HepG2 (cell line): ENCODE measurements around the gene ITPRIPL1. TPM values are rescaled to one million over a fixed set of nuclear protein-coding genes. Genes with fewer than 3 reads are reported as not detected.

Source experiments
- ATAD3A ChIP-seq: sonication (generic); formaldehyde crosslinking; IDR thresholded peaks from 2 replicates; pipeline ENCODE4 v1.4.0; 2020; ENCODE audit warnings: missing genetic modification reagents
- FOSL2 ChIP-seq: sonication (generic); formaldehyde crosslinking; IDR thresholded peaks from 2 replicates; pipeline ENCODE4 v1.4.0; 2020; ENCODE audit warnings: missing genetic modification reagents
- HOXA7 ChIP-seq: sonication (generic); formaldehyde crosslinking; IDR thresholded peaks from 2 replicates; pipeline ENCODE4 v1.8.1; 2022; ENCODE audit warnings: mild to moderate bottlenecking, missing genetic modification reagents, moderate library complexity
- KAT8 ChIP-seq: IDR thresholded peaks from 2 replicates; pipeline ENCODE4 v1.6.1; 2016; ENCODE audit warnings: missing genetic modification reagents, missing compliant biosample characterization
- PRPF4 ChIP-seq: fragments of 200-400 bp; formaldehyde crosslinking; IDR thresholded peaks from 2 replicates; pipeline ENCODE4 v1.6.1; 2016; ENCODE audit warnings: low read length, low read depth; ENCODE audit not compliant: poor library complexity, severe bottlenecking
- polyA plus RNA-seq, 8 experiments: library from polyadenylated mRNA; depleted of rRNA in 3 of 8; stranded (reverse) in 7 of 8; unstranded in 1 of 8; fragments of >200 nt; fragmentation: Illumina TruSeq in 4 of 8; extraction: Trizol in 4 of 8; gene quantifications; 2 replicates each; pipeline versions ENCODE4 v1.2.1 to v1.2.3, GENCODE V29; 2011 to 2016; ENCODE audit warnings: low read depth in 4 of 8, missing spikeins in 1 of 8, mixed read lengths in 1 of 8; ENCODE audit not compliant: insufficient read depth in 1 of 8
- total RNA-seq, 5 experiments: library from RNA; depleted of rRNA; stranded (reverse); fragments of >200 nt; fragmentation: Illumina TruSeq; extraction: Trizol; gene quantifications; 2 replicates each; pipeline ENCODE4 v1.2.3, GENCODE V29; 2016; ENCODE audit warnings: low read depth in 1 of 5
- TF ChIP-seq, protein P1 (sequence below): sonication (generic); formaldehyde crosslinking; IDR thresholded peaks from 2 replicates; pipeline ENCODE4 v1.4.0; 2020; ENCODE audit warnings: mild to moderate bottlenecking, missing genetic modification reagents
- TF ChIP-seq, protein P2 (sequence below): fragments of 450-650 bp; IDR thresholded peaks from 2 replicates; pipeline ENCODE4 v1.6.1; 2017
- TF ChIP-seq, protein P3 (sequence below): sonication (generic); formaldehyde crosslinking; conservative IDR thresholded peaks from 2 replicates; pipeline ENCODE4 v1.4.0; 2020; ENCODE audit warnings: missing genetic modification reagents
- TF ChIP-seq, protein P4 (sequence below): sonication (generic); formaldehyde crosslinking; IDR thresholded peaks from 2 replicates; pipeline ENCODE4 v1.5.0; 2020; ENCODE audit warnings: mild to moderate bottlenecking, missing genetic modification reagents, borderline replicate concordance
- TF ChIP-seq, protein P5 (sequence below): sonication (generic); formaldehyde crosslinking; IDR thresholded peaks from 2 replicates; pipeline ENCODE4 v1.8.1; 2023; ENCODE audit warnings: missing genetic modification reagents, mild to moderate bottlenecking, borderline replicate concordance
- TF ChIP-seq, protein P6 (sequence below): sonication (generic); formaldehyde crosslinking; IDR thresholded peaks from 2 replicates; pipeline ENCODE4 v1.5.0; 2020; ENCODE audit warnings: mild to moderate bottlenecking, missing genetic modification reagents

ITPRIPL1 gene
- total and polyA plus RNA-seq, 2 of the 13 experiments (the other 11 are each of a cell fraction or from before 2014, with no cell fraction given): 4.3 to 11.7 TPM

DNA sequence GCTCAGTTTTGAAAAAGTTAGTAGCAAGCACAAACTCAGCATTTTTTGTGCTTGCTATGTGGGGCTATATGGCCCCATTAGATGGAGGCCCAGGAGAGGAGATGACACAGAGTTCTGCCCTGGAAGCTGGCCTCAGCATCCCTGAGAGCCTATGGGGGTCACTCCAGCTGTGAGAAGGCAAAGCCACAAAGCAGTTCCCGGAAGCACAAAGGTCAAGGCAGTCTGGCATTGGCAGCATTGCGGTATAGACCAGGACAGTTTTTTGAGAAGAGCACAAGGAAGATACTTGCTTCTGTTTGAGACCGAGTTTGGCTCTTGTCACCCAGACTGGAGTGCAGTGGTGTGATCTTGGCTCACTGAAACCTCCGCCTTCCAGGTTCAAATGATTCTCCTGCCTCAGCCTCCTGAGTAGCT lies 7.5 kb upstream of the ITPRIPL1 start (continued):
- TF ChIP-seq, protein P1, sequence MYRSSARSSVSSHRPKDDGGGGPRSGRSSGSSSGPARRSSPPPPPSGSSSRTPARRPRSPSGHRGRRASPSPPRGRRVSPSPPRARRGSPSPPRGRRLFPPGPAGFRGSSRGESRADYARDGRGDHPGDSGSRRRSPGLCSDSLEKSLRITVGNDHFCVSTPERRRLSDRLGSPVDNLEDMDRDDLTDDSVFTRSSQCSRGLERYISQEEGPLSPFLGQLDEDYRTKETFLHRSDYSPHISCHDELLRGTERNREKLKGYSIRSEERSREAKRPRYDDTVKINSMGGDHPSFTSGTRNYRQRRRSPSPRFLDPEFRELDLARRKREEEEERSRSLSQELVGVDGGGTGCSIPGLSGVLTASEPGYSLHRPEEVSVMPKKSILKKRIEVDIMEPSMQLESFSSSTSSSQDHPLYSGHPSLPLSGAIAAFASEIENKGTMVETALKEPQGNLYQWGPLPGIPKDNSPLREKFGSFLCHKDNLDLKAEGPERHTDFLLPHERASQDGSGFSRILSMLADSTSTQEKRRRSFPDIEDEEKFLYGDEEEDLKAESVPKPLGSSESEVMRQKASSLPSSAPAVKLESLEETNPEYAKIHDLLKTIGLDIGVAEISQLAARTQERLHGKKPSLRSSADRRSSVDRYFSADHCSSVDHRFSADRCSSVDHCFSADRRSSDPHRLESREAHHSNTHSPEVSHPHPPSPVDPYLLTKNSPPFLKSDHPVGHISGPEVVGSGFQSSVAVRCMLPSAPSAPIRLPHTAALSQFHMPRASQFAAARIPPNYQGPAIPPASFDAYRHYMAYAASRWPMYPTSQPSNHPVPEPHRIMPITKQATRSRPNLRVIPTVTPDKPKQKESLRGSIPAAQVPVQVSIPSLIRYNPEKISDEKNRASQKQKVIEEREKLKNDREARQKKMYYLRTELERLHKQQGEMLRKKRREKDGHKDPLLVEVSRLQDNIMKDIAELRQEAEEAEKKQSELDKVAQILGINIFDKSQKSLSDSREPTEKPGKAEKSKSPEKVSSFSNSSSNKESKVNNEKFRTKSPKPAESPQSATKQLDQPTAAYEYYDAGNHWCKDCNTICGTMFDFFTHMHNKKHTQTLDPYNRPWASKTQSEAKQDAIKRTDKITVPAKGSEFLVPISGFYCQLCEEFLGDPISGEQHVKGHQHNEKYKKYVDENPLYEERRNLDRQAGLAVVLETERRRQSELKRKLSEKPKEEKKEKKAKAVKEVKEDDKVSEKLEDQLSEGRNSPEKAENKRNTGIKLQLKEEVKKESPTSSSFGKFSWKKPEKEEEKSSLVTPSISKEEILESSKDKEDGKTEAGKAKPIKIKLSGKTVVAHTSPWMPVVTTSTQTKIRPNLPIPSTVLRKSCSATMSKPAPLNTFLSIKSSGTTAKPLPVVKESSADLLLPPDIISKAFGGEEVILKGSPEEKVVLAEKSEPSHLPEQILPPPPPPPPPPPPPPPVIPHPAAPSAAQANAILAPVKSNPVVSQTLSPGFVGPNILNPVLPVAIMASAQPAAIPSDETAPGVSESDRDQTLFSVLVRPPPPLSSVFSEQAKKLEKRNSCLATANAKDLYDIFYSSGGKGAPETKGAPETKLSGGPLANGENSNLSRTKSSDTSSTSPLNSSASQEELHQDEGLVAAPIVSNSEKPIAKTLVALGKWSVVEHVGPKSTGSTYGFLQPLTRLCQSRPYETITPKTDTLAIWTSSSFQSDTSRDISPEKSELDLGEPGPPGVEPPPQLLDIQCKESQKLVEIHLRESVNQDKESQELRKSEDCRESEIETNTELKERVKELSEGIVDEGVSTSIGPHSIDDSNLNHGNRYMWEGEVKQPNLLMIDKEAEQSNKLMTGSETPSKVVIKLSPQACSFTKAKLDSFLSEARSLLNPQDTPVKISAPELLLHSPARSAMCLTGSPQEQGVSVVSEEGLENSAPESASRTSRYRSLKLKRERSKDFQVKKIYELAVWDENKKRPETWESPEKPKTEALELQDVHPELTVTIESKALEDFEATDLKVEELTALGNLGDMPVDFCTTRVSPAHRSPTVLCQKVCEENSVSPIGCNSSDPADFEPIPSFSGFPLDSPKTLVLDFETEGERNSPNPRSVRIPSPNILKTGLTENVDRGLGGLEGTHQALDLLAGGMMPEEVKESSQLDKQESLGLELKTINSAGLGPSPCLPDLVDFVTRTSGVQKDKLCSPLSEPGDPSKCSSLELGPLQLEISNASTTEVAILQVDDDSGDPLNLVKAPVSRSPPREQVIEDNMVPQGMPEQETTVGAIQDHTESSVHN (CRISPR knock-in tag): no peak
- TF ChIP-seq, protein P2, sequence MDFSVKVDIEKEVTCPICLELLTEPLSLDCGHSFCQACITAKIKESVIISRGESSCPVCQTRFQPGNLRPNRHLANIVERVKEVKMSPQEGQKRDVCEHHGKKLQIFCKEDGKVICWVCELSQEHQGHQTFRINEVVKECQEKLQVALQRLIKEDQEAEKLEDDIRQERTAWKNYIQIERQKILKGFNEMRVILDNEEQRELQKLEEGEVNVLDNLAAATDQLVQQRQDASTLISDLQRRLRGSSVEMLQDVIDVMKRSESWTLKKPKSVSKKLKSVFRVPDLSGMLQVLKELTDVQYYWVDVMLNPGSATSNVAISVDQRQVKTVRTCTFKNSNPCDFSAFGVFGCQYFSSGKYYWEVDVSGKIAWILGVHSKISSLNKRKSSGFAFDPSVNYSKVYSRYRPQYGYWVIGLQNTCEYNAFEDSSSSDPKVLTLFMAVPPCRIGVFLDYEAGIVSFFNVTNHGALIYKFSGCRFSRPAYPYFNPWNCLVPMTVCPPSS: no peak
- TF ChIP-seq, protein P3, sequence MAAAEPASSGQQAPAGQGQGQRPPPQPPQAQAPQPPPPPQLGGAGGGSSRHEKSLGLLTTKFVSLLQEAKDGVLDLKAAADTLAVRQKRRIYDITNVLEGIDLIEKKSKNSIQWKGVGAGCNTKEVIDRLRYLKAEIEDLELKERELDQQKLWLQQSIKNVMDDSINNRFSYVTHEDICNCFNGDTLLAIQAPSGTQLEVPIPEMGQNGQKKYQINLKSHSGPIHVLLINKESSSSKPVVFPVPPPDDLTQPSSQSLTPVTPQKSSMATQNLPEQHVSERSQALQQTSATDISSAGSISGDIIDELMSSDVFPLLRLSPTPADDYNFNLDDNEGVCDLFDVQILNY (CRISPR knock-in tag): no peak
- TF ChIP-seq, protein P4, sequence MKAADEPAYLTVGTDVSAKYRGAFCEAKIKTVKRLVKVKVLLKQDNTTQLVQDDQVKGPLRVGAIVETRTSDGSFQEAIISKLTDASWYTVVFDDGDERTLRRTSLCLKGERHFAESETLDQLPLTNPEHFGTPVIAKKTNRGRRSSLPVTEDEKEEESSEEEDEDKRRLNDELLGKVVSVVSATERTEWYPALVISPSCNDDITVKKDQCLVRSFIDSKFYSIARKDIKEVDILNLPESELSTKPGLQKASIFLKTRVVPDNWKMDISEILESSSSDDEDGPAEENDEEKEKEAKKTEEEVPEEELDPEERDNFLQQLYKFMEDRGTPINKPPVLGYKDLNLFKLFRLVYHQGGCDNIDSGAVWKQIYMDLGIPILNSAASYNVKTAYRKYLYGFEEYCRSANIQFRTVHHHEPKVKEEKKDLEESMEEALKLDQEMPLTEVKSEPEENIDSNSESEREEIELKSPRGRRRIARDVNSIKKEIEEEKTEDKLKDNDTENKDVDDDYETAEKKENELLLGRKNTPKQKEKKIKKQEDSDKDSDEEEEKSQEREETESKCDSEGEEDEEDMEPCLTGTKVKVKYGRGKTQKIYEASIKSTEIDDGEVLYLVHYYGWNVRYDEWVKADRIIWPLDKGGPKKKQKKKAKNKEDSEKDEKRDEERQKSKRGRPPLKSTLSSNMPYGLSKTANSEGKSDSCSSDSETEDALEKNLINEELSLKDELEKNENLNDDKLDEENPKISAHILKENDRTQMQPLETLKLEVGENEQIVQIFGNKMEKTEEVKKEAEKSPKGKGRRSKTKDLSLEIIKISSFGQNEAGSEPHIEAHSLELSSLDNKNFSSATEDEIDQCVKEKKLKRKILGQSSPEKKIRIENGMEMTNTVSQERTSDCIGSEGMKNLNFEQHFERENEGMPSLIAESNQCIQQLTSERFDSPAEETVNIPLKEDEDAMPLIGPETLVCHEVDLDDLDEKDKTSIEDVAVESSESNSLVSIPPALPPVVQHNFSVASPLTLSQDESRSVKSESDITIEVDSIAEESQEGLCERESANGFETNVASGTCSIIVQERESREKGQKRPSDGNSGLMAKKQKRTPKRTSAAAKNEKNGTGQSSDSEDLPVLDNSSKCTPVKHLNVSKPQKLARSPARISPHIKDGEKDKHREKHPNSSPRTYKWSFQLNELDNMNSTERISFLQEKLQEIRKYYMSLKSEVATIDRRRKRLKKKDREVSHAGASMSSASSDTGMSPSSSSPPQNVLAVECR: peak; percentile 53; the same call in 1 of the 2 replicates
- TF ChIP-seq FOSL2 (CRISPR knock-in tag): peak; percentile 63
- TF ChIP-seq KAT8 (CRISPR knock-in tag): peak; percentile 51
- TF ChIP-seq PRPF4: no peak
- TF ChIP-seq, protein P5, sequence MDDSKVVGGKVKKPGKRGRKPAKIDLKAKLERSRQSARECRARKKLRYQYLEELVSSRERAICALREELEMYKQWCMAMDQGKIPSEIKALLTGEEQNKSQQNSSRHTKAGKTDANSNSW (CRISPR knock-in tag): no peak
- TF ChIP-seq, protein P6, sequence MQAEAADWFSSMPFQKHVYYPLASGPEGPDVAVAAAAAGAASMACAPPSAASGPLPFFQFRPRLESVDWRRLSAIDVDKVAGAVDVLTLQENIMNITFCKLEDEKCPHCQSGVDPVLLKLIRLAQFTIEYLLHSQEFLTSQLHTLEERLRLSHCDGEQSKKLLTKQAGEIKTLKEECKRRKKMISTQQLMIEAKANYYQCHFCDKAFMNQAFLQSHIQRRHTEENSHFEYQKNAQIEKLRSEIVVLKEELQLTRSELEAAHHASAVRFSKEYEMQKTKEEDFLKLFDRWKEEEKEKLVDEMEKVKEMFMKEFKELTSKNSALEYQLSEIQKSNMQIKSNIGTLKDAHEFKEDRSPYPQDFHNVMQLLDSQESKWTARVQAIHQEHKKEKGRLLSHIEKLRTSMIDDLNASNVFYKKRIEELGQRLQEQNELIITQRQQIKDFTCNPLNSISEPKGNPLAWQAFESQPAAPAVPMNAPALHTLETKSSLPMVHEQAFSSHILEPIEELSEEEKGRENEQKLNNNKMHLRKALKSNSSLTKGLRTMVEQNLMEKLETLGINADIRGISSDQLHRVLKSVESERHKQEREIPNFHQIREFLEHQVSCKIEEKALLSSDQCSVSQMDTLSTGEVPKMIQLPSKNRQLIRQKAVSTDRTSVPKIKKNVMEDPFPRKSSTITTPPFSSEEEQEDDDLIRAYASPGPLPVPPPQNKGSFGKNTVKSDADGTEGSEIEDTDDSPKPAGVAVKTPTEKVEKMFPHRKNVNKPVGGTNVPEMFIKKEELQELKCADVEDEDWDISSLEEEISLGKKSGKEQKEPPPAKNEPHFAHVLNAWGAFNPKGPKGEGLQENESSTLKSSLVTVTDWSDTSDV (CRISPR knock-in tag): no peak
- no peak for TF ChIP-seq ATAD3A (CRISPR knock-in tag)
- no peak for TF ChIP-seq HOXA7 (CRISPR knock-in tag)
